Mesenchymal stem cell (in vitro differentiated cells and primary cell): ENCODE measurements around the gene ACVR2B.
A peak's percentile ranks its signal among the peaks of the same experiment; 100 is the strongest.

Experiments used
- DNase-seq: peaks from one replicate; pipeline ENCODE4 v3.0.0-alpha.2; 2013
- H2AFZ ChIP-seq: one replicate; pipeline ENCODE4 v1.6.1; 2013; ENCODE audit warnings: low read depth, mild to moderate bottlenecking, control low read depth, inconsistent platforms, low read length, moderate library complexity
- H2AK5ac ChIP-seq: 2 replicates; pipeline ENCODE4 v1.6.1; 2013; ENCODE audit warnings: low read length, moderate library complexity, mild to moderate bottlenecking, inconsistent platforms; ENCODE audit not compliant: severe bottlenecking
- H2BK120ac ChIP-seq: one replicate; pipeline ENCODE4 v1.6.1; 2013; ENCODE audit warnings: low read depth, mild to moderate bottlenecking, inconsistent platforms, low read length, moderate library complexity
- H2BK12ac ChIP-seq, 2 experiments: one replicate each; pipeline ENCODE4 v1.6.1; 2013; ENCODE audit warnings: inconsistent platforms in 2 of 2, low read length in 2 of 2, mild to moderate bottlenecking in 2 of 2, moderate library complexity in 2 of 2, control low read depth in 1 of 2
- H2BK15ac ChIP-seq: one replicate; pipeline ENCODE4 v1.6.1; 2013; ENCODE audit warnings: mild to moderate bottlenecking, low read depth, inconsistent platforms; ENCODE audit not compliant: poor library complexity, severe bottlenecking
- H2BK5ac ChIP-seq: 2 replicates; pipeline ENCODE4 v1.6.1; 2013; ENCODE audit warnings: low read depth, mild to moderate bottlenecking, low read length, control low read depth, inconsistent platforms; ENCODE audit not compliant: poor library complexity, severe bottlenecking
- H3K14ac ChIP-seq, 2 experiments: one replicate each; pipeline ENCODE4 v1.6.1; 2013; ENCODE audit warnings: inconsistent platforms in 2 of 2, low read length in 2 of 2, control low read depth in 1 of 2, mild to moderate bottlenecking in 1 of 2, moderate library complexity in 1 of 2
- H3K18ac ChIP-seq, 2 experiments: one replicate each; pipeline ENCODE4 v1.6.1; 2013; ENCODE audit warnings: inconsistent platforms in 2 of 2, low read length in 2 of 2, control low read depth in 1 of 2, low read depth in 1 of 2, mild to moderate bottlenecking in 1 of 2
- H3K23ac ChIP-seq, 2 experiments: one replicate each; pipeline ENCODE4 v1.6.1; 2013; ENCODE audit warnings: inconsistent platforms in 2 of 2, low read length in 2 of 2, mild to moderate bottlenecking in 2 of 2, moderate library complexity in 2 of 2, control low read depth in 1 of 2
- H3K27ac ChIP-seq: 2 replicates; pipeline ENCODE4 v1.5.1; 2013; ENCODE audit warnings: mild to moderate bottlenecking, moderate library complexity, low read length, control low read depth, inconsistent platforms; ENCODE audit not compliant: poor library complexity, severe bottlenecking
- H3K27me3 ChIP-seq, 2 experiments: 2 replicates each; pipeline versions ENCODE4 v1.6.1 to v1.7.0; 2013; ENCODE audit warnings: low read length in 2 of 2, mild to moderate bottlenecking in 2 of 2, moderate library complexity in 2 of 2, control low read depth in 1 of 2, inconsistent platforms in 1 of 2; ENCODE audit not compliant: control insufficient read depth in 1 of 2, insufficient read depth in 1 of 2
- H3K36me3 ChIP-seq, 2 experiments: 2 replicates each; pipeline versions ENCODE4 v1.6.1 to v1.7.0; 2013; ENCODE audit warnings: low read length in 2 of 2, control low read depth in 1 of 2, inconsistent platforms in 1 of 2, low read depth in 1 of 2, mild to moderate bottlenecking in 1 of 2; ENCODE audit not compliant: insufficient read depth in 2 of 2, control insufficient read depth in 1 of 2
- H3K4ac ChIP-seq, 2 experiments: one replicate each; pipeline ENCODE4 v1.6.1; 2013; ENCODE audit warnings: inconsistent platforms in 2 of 2, low read length in 2 of 2, mild to moderate bottlenecking in 2 of 2, moderate library complexity in 2 of 2, control low read depth in 1 of 2, low read depth in 1 of 2
- H3K4me1 ChIP-seq: 2 replicates; pipeline ENCODE4 v1.6.1; 2013; ENCODE audit warnings: low read depth, low read length, control low read depth; ENCODE audit not compliant: control insufficient read depth, insufficient read depth
- H3K4me2 ChIP-seq: 2 replicates; pipeline ENCODE4 v1.6.1; 2013; ENCODE audit warnings: low read length, mild to moderate bottlenecking, inconsistent platforms; ENCODE audit not compliant: poor library complexity, severe bottlenecking
- H3K4me3 ChIP-seq, 2 experiments: 2 replicates each; pipeline versions ENCODE4 v1.5.1 to v1.7.0; 2013; ENCODE audit warnings: low read length in 2 of 2, mild to moderate bottlenecking in 2 of 2, control low read depth in 1 of 2, low read depth in 1 of 2; ENCODE audit not compliant: insufficient read depth in 1 of 2
- H3K79me1 ChIP-seq: replicated peaks from 2 replicates; pipeline ENCODE4 v1.6.1; 2013; ENCODE audit warnings: mild to moderate bottlenecking, control low read depth, low read length, inconsistent platforms; ENCODE audit not compliant: poor library complexity, severe bottlenecking
- H3K9ac ChIP-seq: 2 replicates; pipeline ENCODE4 v1.7.0; 2013; ENCODE audit warnings: mild to moderate bottlenecking, low read length, moderate library complexity
- H3K9me3 ChIP-seq: 2 replicates; pipeline ENCODE4 v1.7.0; 2013; ENCODE audit warnings: mild to moderate bottlenecking, low read length; ENCODE audit not compliant: control insufficient read depth
- H4K8ac ChIP-seq: one replicate; pipeline ENCODE4 v1.6.1; 2013; ENCODE audit warnings: inconsistent platforms, mild to moderate bottlenecking, low read length, moderate library complexity
- H4K91ac ChIP-seq: one replicate; pipeline ENCODE4 v1.6.1; 2013; ENCODE audit warnings: mild to moderate bottlenecking, low read length, inconsistent platforms
- WGBS: methylation state at CpG from one replicate; pipeline ENCODE4 v1.1.7; 2013; ENCODE audit warnings: mixed read lengths; 5-methylcytosine and 5-hydroxymethylcytosine counted together

Gene ACVR2B

DNA sequence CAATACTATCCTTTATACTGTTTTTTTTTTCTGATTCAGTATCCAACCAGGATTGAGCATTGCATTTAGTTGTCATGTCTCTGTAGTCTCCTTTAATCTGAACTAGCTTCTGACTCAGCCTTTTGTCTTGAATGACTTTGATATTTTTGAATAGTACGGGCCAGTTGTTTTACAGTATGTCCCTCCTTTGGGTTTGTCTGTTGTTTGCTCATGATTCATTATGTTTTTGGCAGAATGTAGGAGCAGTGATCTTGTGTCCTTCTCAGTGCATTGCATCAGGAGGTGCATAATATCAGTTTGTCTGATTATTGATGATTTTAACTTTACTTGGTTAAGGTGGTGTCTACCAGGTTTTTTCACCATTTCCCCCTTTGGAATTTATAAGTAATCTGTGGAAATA lies 63.0 kb downstream of the ACVR2B start:
- no peak for DNase-seq
- peaks cover 5 to 65% of the 10 kb centered on the region in 2 experiments for H3K36me3 ChIP-seq
- no peak overlapping the region for H2BK15ac ChIP-seq

DNA sequence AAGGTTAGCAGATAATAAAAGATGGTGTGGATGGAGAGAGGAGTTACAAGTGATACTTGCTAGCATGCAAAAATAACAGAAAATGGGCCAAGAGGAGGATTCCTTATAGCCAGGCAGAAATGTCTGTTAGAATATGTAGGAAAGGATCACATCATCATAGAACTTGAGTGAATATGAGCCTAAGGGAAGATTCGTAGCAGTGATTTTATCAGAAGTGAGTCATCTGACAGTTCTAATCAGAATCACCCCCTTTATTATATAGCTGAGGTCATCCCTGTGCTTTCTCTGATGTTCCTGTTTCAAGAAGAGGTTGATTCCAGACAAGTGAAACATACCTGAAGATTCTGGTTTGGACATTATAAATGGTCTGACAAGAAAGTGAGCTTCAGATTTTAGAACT lies 65.3 kb downstream of the ACVR2B start:
- no CpG with 5 or more reads among the region's 1 CpG for WGBS
- H2BK15ac ChIP-seq = no peak overlapping the region
- no peak overlapping the region for H2AK5ac ChIP-seq
- DNase-seq = no peak
- no peak overlapping the region for H4K91ac ChIP-seq
- no peaks in the 10 kb centered on the region for H3K27me3 ChIP-seq
- H3K9ac ChIP-seq = peak overlapping the region; percentile 1
- H3K9me3 ChIP-seq = no peaks in the 10 kb centered on the region
- H2BK5ac ChIP-seq = no peak overlapping the region
- peaks cover 6% of the 10 kb centered on the region for H3K79me1 ChIP-seq
- no peak overlapping the region for H3K27ac ChIP-seq
- H3K14ac ChIP-seq = no peak overlapping the region
- no peak overlapping the region for H3K4me3 ChIP-seq
- H3K4me2 ChIP-seq = no peak overlapping the region
- no peak overlapping the region for H3K4ac ChIP-seq
- peaks cover 5 to 60% of the 10 kb centered on the region in 2 experiments for H3K36me3 ChIP-seq
- no peak overlapping the region for H2BK120ac ChIP-seq
- H2BK12ac ChIP-seq = no peak overlapping the region
- no peak overlapping the region for H3K18ac ChIP-seq
- H4K8ac ChIP-seq = no peak overlapping the region
- H3K23ac ChIP-seq = no peak overlapping the region
- H2AFZ ChIP-seq = no peak overlapping the region
- no peaks in the 10 kb centered on the region for H3K4me1 ChIP-seq

More for the DNA sequence above, 63.0 kb downstream of the ACVR2B start:
- no peaks in the 10 kb centered on the region for H3K4me1 ChIP-seq
- H3K27me3 ChIP-seq = no peaks in the 10 kb centered on the region
- H3K9me3 ChIP-seq = no peaks in the 10 kb centered on the region
- H2AFZ ChIP-seq = no peak overlapping the region
- H3K9ac ChIP-seq = no peak overlapping the region
- no peak overlapping the region for H3K4ac ChIP-seq
- no peak overlapping the region for H2BK12ac ChIP-seq
- no peak overlapping the region for H3K14ac ChIP-seq
- peaks cover 4% of the 10 kb centered on the region for H3K79me1 ChIP-seq
- no peak overlapping the region for H2BK120ac ChIP-seq
- H3K4me3 ChIP-seq = no peak overlapping the region
- no peak overlapping the region for H3K27ac ChIP-seq
- no peak overlapping the region for H4K8ac ChIP-seq
- H3K4me2 ChIP-seq = no peak overlapping the region
- no peak overlapping the region for H3K23ac ChIP-seq
- 58% methylated on average over 1 of the region's 1 CpG for WGBS
- no peak overlapping the region for H4K91ac ChIP-seq
- H3K18ac ChIP-seq = no peak overlapping the region
- no peak overlapping the region for H2AK5ac ChIP-seq
- H2BK5ac ChIP-seq = no peak overlapping the region

DNA sequence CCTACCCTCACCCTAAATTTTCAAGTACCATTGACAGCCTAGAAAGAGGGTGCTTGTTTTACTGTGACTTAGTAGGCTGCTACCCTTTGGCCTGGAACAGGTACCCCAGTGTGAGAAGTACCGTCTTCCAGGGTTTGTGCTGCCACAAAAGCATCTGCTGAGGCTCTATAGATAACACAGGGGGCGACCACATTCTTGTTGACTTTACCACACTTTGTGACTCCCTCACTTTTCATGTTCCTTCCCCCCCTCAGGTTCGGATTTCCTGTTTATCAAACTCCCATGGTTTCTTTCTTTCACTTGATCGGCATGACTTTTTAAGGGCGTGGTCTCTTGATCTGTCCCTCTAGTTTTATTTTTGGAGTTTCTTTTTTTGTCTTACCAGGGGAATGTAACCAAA lies 66.0 kb downstream of the ACVR2B start:
- Histone ChIP-seq H3K18ac (no peak overlapping the region), H3K9me3 (no peaks in the 10 kb centered on the region), H3K79me1 (peaks cover 6% of the 10 kb centered on the region), H3K27ac (no peak overlapping the region), H3K27me3 (no peaks in the 10 kb centered on the region), H4K8ac (no peak overlapping the region), H2BK5ac (no peak overlapping the region), H3K23ac (no peak overlapping the region), H2BK15ac (no peak overlapping the region), H3K4me2 (no peak overlapping the region), H3K14ac (no peak overlapping the region), H2BK120ac (no peak overlapping the region), H2AK5ac (no peak overlapping the region), H4K91ac (no peak overlapping the region), H2BK12ac (no peak overlapping the region), H3K4me3 (no peak overlapping the region), H3K36me3 (peaks cover 8 to 61% of the 10 kb centered on the region in 2 experiments), H2AFZ (no peak overlapping the region), H3K9ac (no peak overlapping the region), H3K4ac (no peak overlapping the region), H3K4me1 (no peaks in the 10 kb centered on the region)
- DNase-seq = no peak
- 76% methylated on average over 3 of the region's 5 CpGs for WGBS

DNA sequence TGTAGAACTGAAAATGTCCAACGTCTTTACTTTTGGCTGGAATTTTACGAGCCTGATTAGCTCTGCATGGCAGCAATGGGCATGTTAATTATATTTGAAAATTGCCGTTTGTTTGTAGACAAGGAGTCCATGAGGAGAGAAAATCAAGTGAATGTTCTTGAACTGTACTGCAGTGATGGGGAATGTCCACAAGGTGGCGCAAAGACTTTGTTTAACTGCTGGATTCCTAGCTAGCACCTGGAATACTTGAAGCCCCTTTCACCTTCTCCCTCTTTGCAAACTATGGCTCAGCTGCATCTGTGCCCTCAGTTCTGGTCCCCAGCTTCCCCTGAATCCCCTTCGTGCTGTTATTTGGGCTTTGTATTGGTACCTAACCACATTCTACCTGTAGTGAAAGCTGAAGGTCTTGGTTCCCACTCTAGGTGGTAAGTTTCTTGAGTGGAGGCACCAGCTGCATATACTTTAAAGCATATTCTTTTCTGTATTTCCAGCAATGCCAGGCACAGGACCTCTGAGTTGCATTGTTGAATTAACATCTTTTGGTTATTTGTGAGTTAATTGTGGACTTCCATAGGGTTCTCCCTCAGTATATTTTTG lies 67.8 kb downstream of the ACVR2B start:
- H3K27me3 ChIP-seq = no peaks in the 10 kb centered on the region
- peak; percentile 71 for DNase-seq
- H2AFZ ChIP-seq = no peak overlapping the region
- no peaks in the 10 kb centered on the region for H3K4me1 ChIP-seq
- H2BK12ac ChIP-seq = no peak overlapping the region
- no peak overlapping the region for H2BK5ac ChIP-seq
- H2BK120ac ChIP-seq = no peak overlapping the region
- H3K4me2 ChIP-seq = no peak overlapping the region
- H2AK5ac ChIP-seq = no peak overlapping the region
- H3K4ac ChIP-seq = no peak overlapping the region
- H3K79me1 ChIP-seq = peaks cover 4% of the 10 kb centered on the region
- no peak overlapping the region for H4K8ac ChIP-seq
- no peak overlapping the region for H3K9ac ChIP-seq
- no peak overlapping the region for H2BK15ac ChIP-seq
- no peaks in the 10 kb centered on the region for H3K9me3 ChIP-seq
- H3K36me3 ChIP-seq = peaks cover 7 to 67% of the 10 kb centered on the region in 2 experiments
- whole genome bisulfite sequencing = 2% methylated on average over 4 of the region's 5 CpGs
- no peak overlapping the region for H3K23ac ChIP-seq
- no peak overlapping the region for H3K18ac ChIP-seq
- no peak overlapping the region for H3K14ac ChIP-seq
- H4K91ac ChIP-seq = no peak overlapping the region
- no peak overlapping the region for H3K4me3 ChIP-seq
- no peak overlapping the region for H3K27ac ChIP-seq
